Stimulated activated naive CD8-positive, alpha-beta T cell treated with anti-CD3 and anti-CD28 coated beads, Interleukin-15, Interleukin-2, amounts not matched to agents 100 ng/mL and 50 ng/mL, for 24 hours (primary cell): ENCODE results near the gene PRR5L.

Experiments used
- H3K27ac Mint-ChIP-seq: one replicate; pipeline ENCODE4 v1.8.0; 2021; ENCODE audit warnings: mild to moderate bottlenecking, mixed read lengths
- H3K27me3 Mint-ChIP-seq: one replicate; pipeline ENCODE4 v1.8.0; 2021; ENCODE audit warnings: mixed read lengths
- H3K36me3 Mint-ChIP-seq: one replicate; pipeline ENCODE4 v1.8.0; 2021; ENCODE audit warnings: low read depth, mixed read lengths
- H3K4me1 Mint-ChIP-seq: one replicate; pipeline ENCODE4 v1.8.0; 2021; ENCODE audit warnings: low read depth, mixed read lengths
- H3K4me3 Mint-ChIP-seq: one replicate; pipeline ENCODE4 v1.8.0; 2021; ENCODE audit warnings: mild to moderate bottlenecking, mixed read lengths
- H3K9me3 Mint-ChIP-seq: one replicate; pipeline ENCODE4 v1.8.0; 2021; ENCODE audit warnings: mixed read lengths

PRR5L gene

DNA sequence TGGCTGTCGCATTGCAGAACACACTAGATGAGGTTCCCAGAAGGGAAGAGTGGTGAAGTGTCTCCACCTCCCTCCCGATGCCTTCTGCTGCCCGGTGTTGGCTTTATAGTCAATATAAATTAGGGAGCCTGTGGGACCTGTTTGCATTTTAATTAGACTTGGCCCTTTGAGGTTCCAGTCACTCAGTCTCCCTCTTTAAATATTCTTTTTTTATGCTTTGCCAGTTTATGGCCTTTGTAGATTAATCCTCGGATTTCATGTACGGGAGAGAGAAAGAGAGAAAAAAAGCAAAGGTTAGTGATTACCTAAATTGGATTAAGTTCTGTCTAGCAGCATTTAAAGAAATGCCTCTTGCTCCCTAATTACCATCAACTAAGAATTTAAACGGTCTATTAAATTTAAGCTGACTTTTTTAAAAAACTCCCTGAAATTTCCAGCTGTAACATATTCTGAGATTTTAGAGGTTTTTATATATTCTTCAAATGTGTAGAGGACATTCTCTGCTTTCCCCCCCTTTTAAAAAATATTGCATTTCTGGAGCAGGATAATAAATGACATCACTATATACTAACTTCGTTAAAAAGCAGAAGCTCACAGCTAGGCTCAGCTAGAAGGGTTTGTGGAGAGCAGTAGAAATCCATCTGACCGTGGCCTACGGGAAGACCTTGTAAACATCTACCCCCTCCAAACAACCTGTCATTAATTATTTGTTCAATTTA lies 84.4 kb downstream of the PRR5L start:
- peaks cover 55% of the 10 kb centered on the region for H3K4me1 Mint-ChIP-seq
- H3K4me3 Mint-ChIP-seq: peak overlapping the region; percentile 65
- no peak overlapping the region for H3K27ac Mint-ChIP-seq
- H3K27me3 Mint-ChIP-seq: peaks cover 44% of the 10 kb centered on the region
- H3K9me3 Mint-ChIP-seq: no peaks in the 10 kb centered on the region
- H3K36me3 Mint-ChIP-seq: peaks cover 7% of the 10 kb centered on the region

DNA sequence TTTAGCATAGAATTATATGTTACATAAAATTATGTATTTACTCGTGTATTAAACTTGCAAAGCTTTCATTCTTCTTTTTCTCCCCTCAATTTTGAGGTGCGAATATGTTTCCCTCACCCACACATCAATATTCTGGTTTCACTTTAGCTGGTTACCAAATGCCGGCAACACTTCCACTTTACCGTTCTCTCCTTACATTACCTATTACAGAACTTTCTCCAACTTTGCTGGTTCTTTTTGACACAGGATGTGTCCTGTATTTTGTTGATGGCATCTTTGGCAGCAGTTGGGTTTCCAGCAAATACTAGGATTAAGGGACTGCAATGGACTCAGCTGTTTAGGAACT lies 84.9 kb downstream of the PRR5L start:
- Mint-ChIP-seq H3K4me1 (peaks cover 54% of the 10 kb centered on the region), H3K36me3 (peaks cover 7% of the 10 kb centered on the region), H3K27ac (no peak overlapping the region), H3K27me3 (peaks cover 39% of the 10 kb centered on the region), H3K9me3 (no peaks in the 10 kb centered on the region), H3K4me3 (peak overlapping the region; percentile 65)

DNA sequence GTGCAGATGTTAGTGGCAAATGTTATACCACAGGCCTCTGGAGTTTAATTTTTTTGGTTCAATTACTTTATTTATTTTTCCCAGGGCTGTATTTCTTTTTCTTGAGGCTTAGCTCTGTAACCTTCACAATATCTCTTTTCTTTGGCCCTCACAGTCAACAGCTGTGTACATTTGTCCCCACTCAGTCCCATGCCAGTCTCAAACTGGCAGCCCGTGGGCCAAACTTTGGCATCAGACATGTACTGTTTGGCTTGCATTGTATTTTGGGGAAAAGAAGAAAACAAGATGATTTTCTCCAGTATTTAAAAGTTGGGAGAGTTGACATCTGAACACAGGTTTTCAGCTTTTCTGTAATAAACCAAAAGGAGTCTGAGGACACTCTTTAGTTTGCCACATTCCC lies 87.1 kb downstream of the PRR5L start:
- Mint-ChIP-seq H3K4me3 (no peak overlapping the region), H3K27me3 (peaks cover 31% of the 10 kb centered on the region), H3K27ac (no peak overlapping the region), H3K4me1 (peaks cover 54% of the 10 kb centered on the region), H3K36me3 (peaks cover 7% of the 10 kb centered on the region), H3K9me3 (no peaks in the 10 kb centered on the region)

DNA sequence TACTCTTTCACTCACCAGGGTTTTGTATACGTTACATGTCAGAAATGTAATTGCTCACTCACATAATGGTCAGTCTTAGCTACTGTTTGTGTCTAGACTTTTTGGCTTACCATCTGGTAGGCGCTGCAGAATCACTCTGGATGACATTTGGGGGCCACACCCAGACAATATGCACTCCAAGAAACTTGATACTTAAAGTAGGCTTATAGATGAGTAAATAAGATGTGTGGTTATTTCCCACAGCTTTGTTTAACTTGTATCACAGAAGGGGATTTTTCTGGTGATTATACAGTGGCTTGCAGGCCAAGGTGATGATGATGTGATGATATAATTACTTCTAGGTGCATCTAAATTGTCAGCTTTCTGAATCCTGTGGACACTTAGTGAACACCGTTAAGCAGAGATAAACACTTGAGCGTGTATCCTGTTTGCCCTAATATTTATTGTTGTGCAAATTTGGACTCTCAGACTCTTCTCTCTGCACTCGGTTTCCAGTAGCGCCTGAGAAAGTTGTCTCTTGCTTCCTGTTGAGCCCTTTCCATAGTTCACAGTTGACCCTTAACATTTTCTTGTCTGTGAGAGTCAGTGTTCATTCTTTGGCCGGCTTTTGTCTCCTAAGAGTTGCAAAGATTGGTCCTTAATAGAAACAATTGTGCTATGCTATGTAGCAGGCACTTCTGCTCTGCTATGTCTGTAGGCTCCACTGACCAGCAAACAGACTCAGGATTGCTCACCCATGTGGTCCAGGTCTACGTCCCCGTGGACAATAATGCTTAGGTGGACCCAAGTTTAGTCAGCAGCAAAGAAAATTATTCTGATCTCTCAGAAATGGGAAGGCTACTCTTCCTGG lies 89.3 kb downstream of the PRR5L start:
- Mint-ChIP-seq H3K4me1 (peaks cover 55% of the 10 kb centered on the region), H3K36me3 (peaks cover 7% of the 10 kb centered on the region), H3K4me3 (no peak overlapping the region), H3K9me3 (no peaks in the 10 kb centered on the region), H3K27ac (peak overlapping the region; percentile 24), H3K27me3 (peaks cover 10% of the 10 kb centered on the region)

DNA sequence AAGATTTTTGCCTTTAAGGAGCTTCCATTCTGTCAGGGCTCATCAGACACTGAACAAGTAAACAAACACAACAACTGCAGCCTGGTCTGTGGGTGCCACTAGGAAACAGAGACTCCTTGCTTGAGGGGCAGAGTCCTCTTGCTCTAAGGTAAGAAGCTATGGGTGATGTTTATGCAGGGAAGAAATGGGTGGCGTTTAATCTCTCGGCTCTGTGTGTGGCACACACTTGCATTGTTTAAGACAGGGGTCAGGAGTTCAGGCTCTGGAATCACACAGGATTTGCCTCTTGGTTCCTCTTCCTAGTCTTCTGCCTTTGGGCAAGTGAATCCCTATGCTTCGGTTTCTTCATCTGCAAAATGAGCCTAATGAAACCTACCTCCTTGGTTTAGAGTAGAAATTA lies 90.3 kb downstream of the PRR5L start:
- H3K27ac Mint-ChIP-seq: no peak overlapping the region
- no peak overlapping the region for H3K4me3 Mint-ChIP-seq
- H3K27me3 Mint-ChIP-seq: peaks cover 3% of the 10 kb centered on the region
- H3K9me3 Mint-ChIP-seq: no peaks in the 10 kb centered on the region
- H3K4me1 Mint-ChIP-seq: peaks cover 62% of the 10 kb centered on the region
- H3K36me3 Mint-ChIP-seq: peaks cover 4% of the 10 kb centered on the region

DNA sequence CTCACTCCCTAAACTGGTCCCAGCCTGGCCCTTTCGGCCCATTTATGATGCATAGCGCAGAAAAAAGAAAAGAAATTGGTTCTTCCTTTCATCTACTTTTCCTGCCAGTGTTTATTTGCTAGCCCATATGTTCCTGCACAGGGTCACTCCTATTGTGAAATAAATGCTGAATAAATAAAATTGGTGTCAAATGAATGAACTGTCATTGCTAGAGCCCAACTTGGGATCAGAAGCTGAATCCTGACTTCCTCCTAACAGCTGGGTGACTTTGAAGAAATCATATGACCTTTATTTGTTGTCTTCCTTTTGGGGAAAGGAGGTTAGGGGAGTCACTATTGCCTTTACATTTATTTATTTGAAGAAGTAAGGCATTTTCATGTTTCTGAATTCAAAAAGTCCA lies 92.0 kb downstream of the PRR5L start:
- H3K4me1 Mint-ChIP-seq: peaks cover 79% of the 10 kb centered on the region
- H3K27me3 Mint-ChIP-seq: peaks cover 10% of the 10 kb centered on the region
- no peak overlapping the region for H3K27ac Mint-ChIP-seq
- H3K4me3 Mint-ChIP-seq: no peak overlapping the region
- no peaks in the 10 kb centered on the region for H3K9me3 Mint-ChIP-seq
- H3K36me3 Mint-ChIP-seq: peaks cover 6% of the 10 kb centered on the region

DNA sequence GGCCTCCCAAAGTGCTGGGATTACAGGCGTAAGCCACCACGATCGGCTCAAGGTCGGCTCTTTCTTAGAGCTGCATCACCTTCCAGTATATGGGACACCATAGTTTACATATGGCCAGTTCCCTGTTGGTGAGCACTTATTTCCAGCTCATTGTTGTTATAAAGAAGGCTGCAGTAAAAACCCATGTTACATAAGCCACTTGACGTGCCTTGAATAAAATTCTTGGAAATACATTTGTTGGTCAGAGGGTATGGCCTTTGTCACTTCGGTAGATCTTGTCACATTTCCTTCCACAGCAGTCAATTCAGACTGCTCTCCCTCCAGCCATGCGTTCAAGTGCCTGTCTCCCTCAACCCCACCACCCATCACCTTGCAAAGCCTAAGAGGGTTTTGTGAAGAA lies 92.9 kb downstream of the PRR5L start:
- H3K27ac Mint-ChIP-seq: peak overlapping the region; percentile 42
- H3K4me3 Mint-ChIP-seq: no peak overlapping the region
- peaks cover 87% of the 10 kb centered on the region for H3K4me1 Mint-ChIP-seq
- peaks cover 16% of the 10 kb centered on the region for H3K27me3 Mint-ChIP-seq
- H3K9me3 Mint-ChIP-seq: no peaks in the 10 kb centered on the region
- peaks cover 6% of the 10 kb centered on the region for H3K36me3 Mint-ChIP-seq

DNA sequence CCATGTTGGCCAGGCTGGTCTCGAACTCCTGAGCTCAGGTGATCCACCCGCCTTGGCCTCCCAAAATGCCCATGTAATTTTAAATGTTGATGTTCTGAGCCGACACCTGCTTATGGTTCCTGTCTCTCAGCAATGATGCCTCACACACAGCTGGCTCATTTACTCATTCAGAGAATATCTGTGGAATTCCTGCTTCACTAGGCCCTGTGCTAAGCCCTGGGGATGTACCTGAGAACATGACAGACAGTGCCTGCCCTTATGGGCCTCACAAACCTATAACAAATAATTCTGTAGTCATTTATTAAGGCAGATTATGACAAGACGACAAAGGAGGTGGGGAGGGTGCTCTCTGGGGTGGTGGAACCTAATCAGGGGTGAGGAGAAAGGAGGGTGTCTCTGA lies 93.7 kb downstream of the PRR5L start:
- H3K27me3 Mint-ChIP-seq: peaks cover 16% of the 10 kb centered on the region
- peaks cover 87% of the 10 kb centered on the region for H3K4me1 Mint-ChIP-seq
- no peaks in the 10 kb centered on the region for H3K9me3 Mint-ChIP-seq
- H3K36me3 Mint-ChIP-seq: peaks cover 10% of the 10 kb centered on the region
- H3K27ac Mint-ChIP-seq: peak overlapping the region; percentile 73
- peak overlapping the region; percentile 6 for H3K4me3 Mint-ChIP-seq

DNA sequence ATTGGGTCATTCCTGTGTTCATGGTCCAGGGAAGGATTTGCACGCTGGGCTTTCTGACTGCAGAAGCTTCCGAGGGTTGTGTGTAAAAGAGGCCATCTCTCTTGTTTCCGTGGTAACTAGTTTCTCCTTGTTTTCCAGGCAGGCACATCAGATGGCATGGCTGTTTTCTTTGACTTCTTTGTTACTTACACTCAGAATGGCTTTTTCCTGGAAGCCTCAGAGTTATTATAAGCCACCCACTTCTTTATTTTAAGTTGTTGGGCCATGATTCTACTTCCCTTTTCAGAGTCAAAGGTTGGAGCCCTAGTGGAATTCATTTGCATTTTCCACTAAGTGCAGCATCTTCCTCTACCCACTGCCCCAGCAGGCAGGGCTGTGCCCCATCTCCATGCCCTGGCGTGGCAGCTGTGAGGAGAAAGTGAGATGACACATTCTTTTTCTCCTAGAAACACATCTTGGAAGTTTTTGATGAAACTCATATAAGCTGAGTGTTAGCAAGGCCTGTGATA lies 94.9 kb downstream of the PRR5L start:
- no peak overlapping the region for H3K4me3 Mint-ChIP-seq

DNA sequence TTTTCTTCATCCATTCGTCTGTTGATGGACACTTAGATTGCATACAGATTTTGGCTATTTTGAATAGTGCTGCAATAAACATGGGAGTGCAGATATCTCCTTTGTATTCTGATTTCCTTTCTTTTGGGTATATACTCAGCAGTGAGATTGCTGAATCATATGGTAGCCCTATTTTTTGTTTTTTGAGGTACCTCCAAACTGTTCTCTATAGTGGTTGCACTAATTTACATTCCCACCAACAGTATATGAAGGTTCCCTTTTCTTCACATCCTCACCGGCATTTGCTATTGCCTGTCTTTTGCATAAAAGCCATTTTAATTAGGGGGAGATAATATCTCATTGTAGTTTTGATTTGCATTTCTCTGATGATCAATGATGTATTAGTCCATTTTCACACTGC lies 96.1 kb downstream of the PRR5L start:
- peak overlapping the region; percentile 13 for H3K27ac Mint-ChIP-seq
- no peaks in the 10 kb centered on the region for H3K9me3 Mint-ChIP-seq
- peaks cover 13% of the 10 kb centered on the region for H3K36me3 Mint-ChIP-seq
- H3K4me3 Mint-ChIP-seq: no peak overlapping the region
- H3K4me1 Mint-ChIP-seq: peaks cover 80% of the 10 kb centered on the region
- peaks cover 16% of the 10 kb centered on the region for H3K27me3 Mint-ChIP-seq

More for the DNA sequence above, 94.9 kb downstream of the PRR5L start:
- H3K27ac Mint-ChIP-seq: peak overlapping the region; percentile 78
- H3K36me3 Mint-ChIP-seq: peaks cover 13% of the 10 kb centered on the region
- H3K4me1 Mint-ChIP-seq: peaks cover 85% of the 10 kb centered on the region
- peaks cover 16% of the 10 kb centered on the region for H3K27me3 Mint-ChIP-seq
- H3K9me3 Mint-ChIP-seq: no peaks in the 10 kb centered on the region

DNA sequence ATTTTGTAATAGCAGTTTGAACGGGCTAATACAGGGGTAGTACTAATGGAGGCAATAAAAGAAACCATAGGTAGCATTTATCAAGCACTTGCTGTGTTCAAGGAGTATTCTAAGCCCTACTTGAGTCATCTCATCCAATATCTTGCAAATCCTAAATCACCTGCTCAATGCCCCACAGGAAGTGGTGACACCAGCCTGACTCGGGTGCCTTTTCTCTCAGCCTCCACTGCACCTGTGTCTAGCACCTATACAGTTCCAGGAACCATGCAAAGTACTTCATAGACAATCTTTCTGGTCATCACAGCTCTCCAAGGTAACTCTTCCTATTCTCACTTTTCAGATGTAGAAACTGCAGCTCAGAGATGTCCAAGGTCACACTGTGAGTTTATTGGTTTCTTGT lies 98.0 kb downstream of the PRR5L start:
- peaks cover 13% of the 10 kb centered on the region for H3K36me3 Mint-ChIP-seq
- no peak overlapping the region for H3K4me3 Mint-ChIP-seq
- no peak overlapping the region for H3K27ac Mint-ChIP-seq
- no peaks in the 10 kb centered on the region for H3K9me3 Mint-ChIP-seq
- H3K27me3 Mint-ChIP-seq: peaks cover 16% of the 10 kb centered on the region
- H3K4me1 Mint-ChIP-seq: peaks cover 77% of the 10 kb centered on the region

DNA sequence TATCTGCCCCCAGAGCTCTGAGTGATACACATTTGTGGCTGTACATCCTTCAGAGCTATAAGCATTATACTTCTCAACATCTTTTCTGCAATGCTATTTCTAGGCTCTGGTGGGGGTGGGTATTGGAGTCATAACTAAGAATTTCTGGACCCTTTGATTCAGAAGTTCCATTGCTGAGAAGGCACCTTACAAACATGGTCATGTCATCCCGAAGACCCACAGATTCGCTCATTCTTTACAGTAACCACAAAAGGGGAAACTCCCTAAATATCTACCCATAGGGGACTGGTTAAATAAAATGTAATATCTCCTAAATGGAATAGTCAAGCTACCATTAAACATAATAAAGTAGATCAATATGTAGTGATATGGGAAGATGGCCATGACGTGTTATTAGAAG lies 98.8 kb downstream of the PRR5L start:
- H3K27ac Mint-ChIP-seq: peak overlapping the region; percentile 67
- peak overlapping the region; percentile 47 for H3K4me3 Mint-ChIP-seq
- peaks cover 77% of the 10 kb centered on the region for H3K4me1 Mint-ChIP-seq
- H3K9me3 Mint-ChIP-seq: no peaks in the 10 kb centered on the region
- peaks cover 18% of the 10 kb centered on the region for H3K27me3 Mint-ChIP-seq
- peaks cover 13% of the 10 kb centered on the region for H3K36me3 Mint-ChIP-seq

DNA sequence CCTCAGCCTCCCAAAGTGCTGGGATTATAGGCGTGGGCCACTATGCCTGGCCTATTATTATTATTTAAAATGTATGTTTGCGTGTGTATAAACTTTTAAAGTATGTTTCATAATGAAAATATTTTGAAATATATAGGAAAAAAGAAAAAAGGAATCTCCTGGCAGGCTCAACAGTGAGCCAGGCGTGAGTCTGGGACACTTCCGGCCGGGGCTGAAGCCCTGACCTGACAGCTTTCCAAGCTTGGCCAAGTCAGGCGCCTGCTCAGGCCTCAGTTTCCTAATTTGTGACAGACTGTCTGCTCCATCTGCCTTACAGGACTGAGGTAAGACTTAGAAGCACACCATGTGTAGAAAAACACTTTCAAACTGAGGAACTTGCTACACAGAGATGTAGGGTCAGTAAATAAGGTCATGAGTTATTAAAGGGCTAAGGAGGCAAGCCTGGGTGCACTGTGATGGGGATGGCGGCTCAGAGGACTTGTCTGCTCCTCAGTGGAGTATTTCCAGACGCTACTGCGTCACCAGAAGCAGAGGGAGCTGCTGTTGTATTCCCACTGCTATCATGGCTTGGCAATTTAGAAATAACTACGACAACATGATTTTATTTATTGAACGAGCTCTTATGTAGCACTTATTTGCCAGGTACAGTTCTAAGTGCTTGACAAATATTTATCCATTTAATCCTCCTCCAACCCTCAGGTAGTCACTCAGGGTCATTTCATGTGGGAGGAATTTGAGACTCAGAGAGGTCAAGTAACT lies 100.1 kb downstream of the PRR5L start:
- no peak overlapping the region for H3K27ac Mint-ChIP-seq

DNA sequence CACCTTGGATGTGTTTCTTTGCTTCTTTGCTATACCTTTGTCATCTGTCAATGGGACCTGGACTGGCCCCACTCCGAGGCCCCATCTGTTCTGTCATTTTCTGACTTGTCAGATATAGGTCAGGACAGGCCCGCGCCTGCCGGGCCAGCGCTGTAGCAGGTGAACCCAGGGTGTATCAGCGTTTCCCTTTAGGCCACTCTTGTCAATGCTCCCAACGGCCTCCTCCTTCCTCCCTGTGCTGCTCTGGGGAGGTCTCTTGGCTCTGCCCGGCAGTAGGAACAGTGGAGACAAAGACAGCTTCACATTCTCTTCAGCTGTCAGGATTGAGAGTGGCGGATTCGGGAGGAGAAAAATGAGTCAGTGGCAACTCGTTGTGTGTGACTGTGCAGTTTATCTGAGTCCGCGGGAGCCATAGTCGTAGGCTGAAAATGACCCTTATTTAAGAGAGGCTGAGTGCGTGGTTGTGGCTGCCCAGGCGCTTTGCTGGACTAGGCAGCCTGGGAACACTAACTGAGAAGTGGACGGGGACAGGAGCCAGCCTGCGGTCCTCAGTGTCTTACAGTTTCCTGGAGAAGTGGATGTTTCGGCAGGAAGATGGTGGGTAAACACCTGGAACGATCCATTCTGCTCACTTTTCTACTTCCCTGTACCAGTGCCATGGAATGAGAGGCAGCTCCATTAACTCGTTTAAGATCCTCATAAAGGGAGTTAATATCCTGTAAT lies 102.3 kb downstream of the PRR5L start:
- H3K36me3 Mint-ChIP-seq: peaks cover 11% of the 10 kb centered on the region
- peaks cover 9% of the 10 kb centered on the region for H3K27me3 Mint-ChIP-seq
- H3K27ac Mint-ChIP-seq: no peak overlapping the region

More for the DNA sequence above, 100.1 kb downstream of the PRR5L start:
- peaks cover 13% of the 10 kb centered on the region for H3K36me3 Mint-ChIP-seq
- H3K4me3 Mint-ChIP-seq: no peak overlapping the region
- H3K9me3 Mint-ChIP-seq: no peaks in the 10 kb centered on the region
- peaks cover 23% of the 10 kb centered on the region for H3K27me3 Mint-ChIP-seq
- H3K4me1 Mint-ChIP-seq: peaks cover 77% of the 10 kb centered on the region

More for the DNA sequence above, 102.3 kb downstream of the PRR5L start:
- Mint-ChIP-seq H3K4me3 (no peak overlapping the region), H3K4me1 (peaks cover 62% of the 10 kb centered on the region), H3K9me3 (no peaks in the 10 kb centered on the region)
